Mucosa of rectum (tissue), 2 donors: Measurements from ENCODE around the gene BRD3.

Source experiments
- H3K27ac ChIP-seq, 2 donors: one replicate each; pipeline ENCODE4 v1.7.0; 2013; ENCODE audit warnings: inconsistent platforms in 2 of 2, low read depth in 2 of 2, low read length in 2 of 2
- H3K27me3 ChIP-seq, 2 donors: one replicate each; pipeline ENCODE4 v1.7.0; 2013; ENCODE audit warnings: low read length in 2 of 2; ENCODE audit not compliant: control insufficient read depth in 2 of 2, insufficient read depth in 2 of 2
- H3K36me3 ChIP-seq, 2 donors: one replicate each; pipeline ENCODE4 v1.7.0; 2013; ENCODE audit warnings: low read length in 2 of 2; ENCODE audit not compliant: control insufficient read depth in 2 of 2, insufficient read depth in 2 of 2
- H3K4me1 ChIP-seq, 2 donors: one replicate each; pipeline ENCODE4 v1.7.0; 2013; ENCODE audit warnings: low read length in 2 of 2, mild to moderate bottlenecking in 1 of 2; ENCODE audit not compliant: control insufficient read depth in 2 of 2, insufficient read depth in 2 of 2
- H3K4me3 ChIP-seq, 2 donors: one replicate each; pipeline ENCODE4 v1.7.0; 2013; ENCODE audit warnings: low read length in 2 of 2
- H3K9ac ChIP-seq, 2 donors: one replicate each; pipeline ENCODE4 v1.7.0; 2013; ENCODE audit warnings: low read length in 2 of 2, low read depth in 1 of 2, mild to moderate bottlenecking in 1 of 2
- H3K9me3 ChIP-seq, 2 donors: one replicate each; pipeline ENCODE4 v1.7.0; 2013; ENCODE audit warnings: low read length in 2 of 2; ENCODE audit not compliant: control insufficient read depth in 2 of 2
- donor health status: healthy.
- donor health status: Normal muscosa, but diverticular disease.

BRD3 gene

GRCh38 chr9:134030821-134031470, 36.9 kb downstream of the BRD3 start:
- no peak overlapping the region for H3K4me3 ChIP-seq
- H3K36me3 ChIP-seq, result peaks cover 38 to 39% of the 10 kb centered on the region in 2 donors
- H3K9ac ChIP-seq, result no peak overlapping the region
- no peaks in the 10 kb centered on the region for H3K9me3 ChIP-seq
- no peak overlapping the region for H3K27ac ChIP-seq
- H3K4me1 ChIP-seq, result peaks cover 3 to 6% of the 10 kb centered on the region in 2 donors
- no peaks in the 10 kb centered on the region for H3K27me3 ChIP-seq

- no peak overlapping the region for H3K9ac ChIP-seq
- no peaks in the 10 kb centered on the region for H3K9me3 ChIP-seq
- peaks cover 5 to 9% of the 10 kb centered on the region in 2 donors for H3K4me1 ChIP-seq
- no peak overlapping the region for H3K27ac ChIP-seq
- peaks cover 24 to 27% of the 10 kb centered on the region in 2 donors for H3K36me3 ChIP-seq
- no peak overlapping the region for H3K4me3 ChIP-seq
- no peaks in the 10 kb centered on the region for H3K27me3 ChIP-seq
Observed at GRCh38 chr9:134029248-134030226, 38.3 kb downstream of the BRD3 start.

GRCh38 chr9:134028575-134029247, 39.1 kb downstream of the BRD3 start:
- H3K9me3 ChIP-seq, result no peaks in the 10 kb centered on the region
- H3K27ac ChIP-seq, result no peak overlapping the region
- peaks cover 5 to 9% of the 10 kb centered on the region in 2 donors for H3K4me1 ChIP-seq
- no peak overlapping the region for H3K4me3 ChIP-seq
- no peaks in the 10 kb centered on the region for H3K27me3 ChIP-seq
- peaks cover 17 to 19% of the 10 kb centered on the region in 2 donors for H3K36me3 ChIP-seq
- no peak overlapping the region for H3K9ac ChIP-seq

DNA sequence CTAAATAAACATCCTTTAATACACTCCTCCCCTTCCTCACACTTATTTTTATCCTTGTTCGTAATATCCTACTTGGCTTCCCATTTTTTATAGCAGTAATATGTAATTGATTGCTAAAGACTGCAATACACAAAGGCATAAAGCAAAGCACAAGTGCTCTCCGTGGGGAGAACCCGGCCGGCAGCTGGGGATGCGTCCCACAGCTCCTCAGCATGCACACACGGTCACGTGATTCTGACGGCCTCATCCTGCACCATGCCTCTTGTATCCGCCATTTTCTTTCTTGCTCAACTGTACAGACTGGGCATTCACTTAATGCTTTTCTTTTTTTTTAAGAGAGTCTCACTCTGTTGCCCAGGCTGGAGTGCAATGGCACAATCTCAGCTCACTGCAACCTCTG, 39.8 kb downstream of the BRD3 start:
- Histone ChIP-seq H3K9me3 (no peaks in the 10 kb centered on the region), H3K9ac (no peak overlapping the region), H3K27ac (no peak overlapping the region), H3K36me3 (peaks cover 13 to 14% of the 10 kb centered on the region in 2 donors), H3K4me1 (peaks cover 5 to 9% of the 10 kb centered on the region in 2 donors), H3K4me3 (no peak overlapping the region), H3K27me3 (no peaks in the 10 kb centered on the region)

GRCh38 chr9:134027561-134027960, 40.3 kb downstream of the BRD3 start:
- Histone ChIP-seq H3K9me3 (no peaks in the 10 kb centered on the region), H3K27ac (no peak overlapping the region), H3K27me3 (no peaks in the 10 kb centered on the region), H3K9ac (no peak overlapping the region), H3K36me3 (peaks cover 9 to 10% of the 10 kb centered on the region in 2 donors), H3K4me3 (no peak overlapping the region), H3K4me1 (peaks cover 5 to 9% of the 10 kb centered on the region in 2 donors)

- H3K36me3 ChIP-seq, result peaks cover 8 to 10% of the 10 kb centered on the region in 2 donors
- no peak overlapping the region for H3K9ac ChIP-seq
- no peak overlapping the region for H3K27ac ChIP-seq
- H3K4me3 ChIP-seq, result no peak overlapping the region
- H3K4me1 ChIP-seq, result peaks cover 5 to 9% of the 10 kb centered on the region in 2 donors
- H3K27me3 ChIP-seq, result no peaks in the 10 kb centered on the region
- H3K9me3 ChIP-seq, result no peaks in the 10 kb centered on the region
Observed at GRCh38 chr9:134026981-134027380, 40.8 kb downstream of the BRD3 start.

GRCh38 chr9:134026581-134026980, 41.2 kb downstream of the BRD3 start:
- Histone ChIP-seq H3K4me1 (peaks cover 5 to 9% of the 10 kb centered on the region in 2 donors), H3K9me3 (no peaks in the 10 kb centered on the region), H3K4me3 (no peak overlapping the region), H3K27ac (no peak overlapping the region), H3K27me3 (no peaks in the 10 kb centered on the region), H3K36me3 (peaks cover 4 to 6% of the 10 kb centered on the region in 2 donors), H3K9ac (no peak overlapping the region)

GRCh38 chr9:134025606-134026541, 42.0 kb downstream of the BRD3 start:
- H3K4me1 ChIP-seq, result peaks cover 5 to 9% of the 10 kb centered on the region in 2 donors
- peaks cover 2 to 3% of the 10 kb centered on the region in 2 donors for H3K36me3 ChIP-seq
- H3K4me3 ChIP-seq, result peak overlapping the region; percentile 59 to 81
- peak overlapping the region; percentile 9 to 15 for H3K27ac ChIP-seq
- no peaks in the 10 kb centered on the region for H3K9me3 ChIP-seq
- peak overlapping the region; percentile 14 to 65 for H3K9ac ChIP-seq
- H3K27me3 ChIP-seq, result no peaks in the 10 kb centered on the region

- H3K36me3 ChIP-seq, result no peaks in the 10 kb centered on the region
- no peaks in the 10 kb centered on the region for H3K27me3 ChIP-seq
- H3K9ac ChIP-seq, result peak within 1 kb of the TSS; percentile 14 to 65
- peak within 1 kb of the TSS; percentile 15 to 52 for H3K27ac ChIP-seq
- peaks cover 5 to 9% of the 10 kb centered on the region in 2 donors for H3K4me1 ChIP-seq
- peak within 1 kb of the TSS; percentile 59 to 81 for H3K4me3 ChIP-seq
- H3K9me3 ChIP-seq, result no peaks in the 10 kb centered on the region
Observed at GRCh38 chr9:134024828-134025605, 42.8 kb downstream of the BRD3 start, which contains the start of gene BRD3OS. BRD3OS (plus strand) TSS chr9:134025481; CDS start chr9:134026748, 1,267 bp downstream.
